HTR-8/SVneo (cell line): ENCODE data around the gene CAPZA2.
A peak's percentile ranks its signal among the peaks of the same experiment; 100 is the strongest.

Source experiments
- DNase-seq: peaks from one replicate; pipeline ENCODE4 v3.0.0; 2011; ENCODE audit warnings: low spot score, mixed read lengths; ENCODE audit not compliant: insufficient read length
- FAIRE-seq: peaks from 2 replicates; lab custom pipeline; 2011; peaks lifted over from hg19 to GRCh38; lab: Jason Lieb, UNC

The CAPZA2 gene

DNA sequence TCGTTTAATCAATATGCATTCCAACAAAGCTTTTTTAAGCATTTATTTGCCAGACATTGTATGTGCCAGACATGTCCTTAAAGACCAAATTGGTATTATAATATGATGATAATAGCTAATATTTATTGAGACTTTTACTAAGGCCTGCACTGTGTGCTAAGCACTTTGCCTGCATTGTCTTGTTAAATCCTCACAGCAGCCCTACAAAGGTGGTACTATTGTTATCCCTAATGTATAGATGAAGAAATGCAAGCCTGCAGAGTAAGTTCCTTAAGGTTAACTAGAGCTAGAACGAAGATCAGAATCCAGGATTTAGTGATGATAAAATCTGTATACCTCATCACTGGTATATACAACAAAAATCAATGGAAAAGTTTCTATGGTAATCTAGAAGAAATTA is 5.3 kb upstream of the CAPZA2 start:
- no peak for DNase-seq
- no peak for FAIRE-seq

DNA sequence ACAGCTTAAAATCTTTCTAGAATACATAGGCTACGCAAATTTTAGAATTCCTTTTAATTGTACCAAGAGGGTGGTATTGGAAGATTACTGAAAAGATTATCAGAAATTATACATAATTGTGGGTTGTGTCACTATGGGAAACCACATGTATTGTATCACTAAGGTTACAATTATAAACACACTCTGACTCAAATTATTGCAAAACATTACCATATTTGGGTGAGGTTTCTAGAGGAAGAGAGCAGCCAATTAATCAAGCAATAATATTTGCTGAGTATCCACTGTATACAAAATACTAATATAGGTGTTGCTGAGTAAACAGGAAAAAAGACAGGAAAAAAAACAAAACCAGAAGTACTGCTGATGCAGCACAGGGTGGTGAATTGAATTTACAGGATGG is 3.1 kb upstream of the CAPZA2 start:
- FAIRE-seq (no peak), DNase-seq (no peak)

DNA sequence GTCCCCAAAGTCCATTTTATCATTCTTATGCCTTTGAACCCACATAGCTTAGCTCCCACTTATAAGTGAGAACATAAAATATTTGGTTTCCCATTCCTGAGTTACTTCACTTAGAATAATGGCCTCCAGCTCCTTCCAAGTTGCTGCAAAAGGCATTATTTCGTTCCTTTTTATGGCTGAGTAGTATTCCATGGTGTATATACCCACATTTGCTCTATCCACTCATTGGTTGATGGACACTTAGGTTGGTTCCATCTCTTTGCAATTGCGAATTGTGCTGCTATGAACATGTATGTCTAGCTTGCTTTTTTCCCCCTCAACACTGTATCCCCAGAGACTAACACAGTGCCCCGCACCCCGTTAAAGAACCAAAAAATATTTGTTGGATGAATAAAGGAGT is 670 bp upstream of the CAPZA2 start:
- no peak for FAIRE-seq

DNA sequence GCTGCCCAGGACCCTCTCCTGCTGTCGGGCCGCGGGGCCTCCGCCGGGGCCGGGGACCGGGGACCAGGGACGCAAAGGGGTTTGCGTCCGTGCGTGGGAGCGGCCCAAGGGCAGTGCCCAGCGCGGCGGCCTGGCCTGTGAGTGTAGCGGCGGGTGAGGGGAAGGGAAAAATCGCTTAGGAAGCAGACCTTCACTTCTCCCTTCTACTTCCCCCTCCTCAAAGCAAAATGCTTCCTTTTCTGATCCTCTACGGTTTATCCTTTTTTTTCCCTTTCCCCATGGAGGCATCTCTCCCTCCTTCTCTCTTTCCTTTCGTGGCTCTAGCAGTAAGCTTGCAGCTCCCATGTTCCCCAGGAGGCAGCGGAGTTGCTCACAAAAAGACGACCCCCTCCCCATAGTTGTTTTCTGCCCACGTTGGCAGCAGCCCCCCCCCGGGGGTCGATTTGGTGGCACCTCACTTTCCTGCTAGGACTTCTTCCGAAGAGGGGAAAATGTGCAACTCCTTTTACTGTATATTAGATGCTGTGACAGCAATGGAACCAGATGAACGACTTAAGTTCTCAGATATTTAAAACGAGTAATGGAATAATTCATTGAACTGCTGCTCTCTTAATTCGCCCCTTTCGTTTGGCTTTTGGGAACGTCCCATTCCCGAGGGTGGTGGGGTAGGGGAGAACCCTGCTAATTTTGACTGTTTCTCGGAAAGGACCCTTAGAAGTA is 724 bp downstream of the CAPZA2 start:
- FAIRE-seq (no peak), DNase-seq (peak; percentile 5)

More for the DNA sequence above, 670 bp upstream of the CAPZA2 start:
- DNase-seq, result no peak

DNA sequence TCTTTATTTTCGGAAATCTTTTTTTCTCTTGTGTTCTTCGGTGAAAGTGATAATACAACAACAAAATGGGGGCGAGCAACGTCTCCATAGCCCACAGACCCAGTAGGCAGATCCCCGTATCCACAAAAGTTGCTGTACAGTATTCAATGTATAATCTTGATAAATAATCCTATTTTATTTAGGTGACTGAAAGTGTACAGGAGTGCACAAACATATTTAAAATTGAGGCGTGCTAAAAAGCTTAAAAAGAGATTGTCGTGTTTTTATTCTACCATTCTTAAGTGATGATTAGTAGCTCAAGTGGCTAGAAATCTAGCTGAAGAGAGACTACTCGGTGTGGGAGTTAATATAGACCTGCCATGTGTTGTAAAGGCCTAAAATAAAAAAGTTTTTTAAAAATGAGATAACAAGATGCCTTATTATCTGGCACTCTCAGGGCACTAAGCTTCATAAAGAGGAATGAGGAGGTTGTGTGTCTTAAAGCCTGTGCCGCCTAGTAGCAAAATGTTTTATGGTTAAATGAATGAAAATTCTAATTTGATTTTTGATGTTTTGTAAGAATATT is 1.6 kb downstream of the CAPZA2 start:
- DNase-seq (no peak), FAIRE-seq (no peak)

DNA sequence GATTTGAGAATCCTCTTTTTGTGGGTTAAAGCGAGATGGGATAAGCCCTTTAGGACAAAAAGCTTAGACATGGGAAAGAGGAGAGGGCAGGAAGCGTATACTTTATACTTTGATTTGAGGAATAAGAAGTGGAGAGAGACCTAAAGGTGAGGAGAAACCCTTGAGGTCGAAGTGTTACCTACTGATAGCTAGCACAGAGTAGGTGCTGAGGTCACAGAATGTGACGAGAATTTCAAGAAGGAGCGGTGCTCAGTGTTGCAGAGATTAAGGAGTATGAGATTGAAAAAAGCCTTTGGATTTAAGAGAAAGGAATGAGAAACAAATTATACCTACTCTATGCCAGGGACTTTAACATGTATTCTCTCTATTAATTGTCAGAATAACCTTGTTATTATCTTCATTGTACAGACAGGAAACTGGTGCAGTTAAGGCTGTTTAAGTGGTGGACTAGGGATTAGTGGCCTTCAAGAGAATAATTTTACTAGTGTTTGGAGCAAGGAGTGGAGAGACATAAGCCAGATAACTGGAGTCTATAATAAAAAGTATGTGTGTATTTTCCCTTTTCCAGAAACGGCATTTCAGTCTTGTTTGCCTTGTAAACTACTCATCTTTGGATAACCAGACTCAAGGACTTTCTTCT is 8.8 kb downstream of the CAPZA2 start:
- FAIRE-seq, result no peak
- DNase-seq, result no peak

DNA sequence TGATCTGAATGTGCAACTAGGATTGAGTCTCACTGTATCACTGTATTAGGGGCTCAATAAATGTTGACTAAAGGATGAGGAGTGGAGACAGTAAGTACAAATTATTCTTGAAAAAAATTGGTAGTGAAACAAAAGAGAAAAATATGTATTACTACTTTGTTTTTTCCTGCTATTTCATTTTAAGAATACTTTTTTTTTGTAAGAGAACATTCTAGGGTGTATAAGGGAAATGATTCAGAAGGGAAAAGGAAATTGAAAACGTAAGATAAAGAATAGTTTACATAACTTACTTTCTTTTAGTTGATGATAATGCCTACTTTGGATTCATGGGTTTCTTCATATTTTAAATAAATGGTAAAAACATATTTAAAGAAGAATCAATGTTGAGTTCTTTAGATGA is 9.6 kb downstream of the CAPZA2 start:
- FAIRE-seq, result no peak
- no peak for DNase-seq

DNA sequence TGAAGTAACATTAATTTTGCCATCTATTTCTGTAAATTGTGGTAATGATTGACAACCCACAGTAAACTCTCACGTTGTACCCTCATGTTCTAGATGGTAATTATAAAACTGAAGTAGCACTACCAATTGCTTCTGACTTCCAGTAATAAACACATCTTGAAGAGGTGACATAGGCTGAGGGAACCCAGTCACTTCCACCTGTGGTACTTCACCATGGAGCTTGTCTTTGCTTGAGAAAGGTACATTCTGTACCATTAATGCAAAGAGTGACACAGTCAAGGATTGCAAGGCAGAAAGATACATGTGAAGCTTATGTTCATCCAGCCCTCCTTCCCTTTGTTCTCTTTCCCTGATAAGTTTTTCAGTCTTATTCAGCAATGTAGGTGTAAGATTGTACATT is 11.2 kb downstream of the CAPZA2 start:
- no peak for DNase-seq
- FAIRE-seq, result no peak

DNA sequence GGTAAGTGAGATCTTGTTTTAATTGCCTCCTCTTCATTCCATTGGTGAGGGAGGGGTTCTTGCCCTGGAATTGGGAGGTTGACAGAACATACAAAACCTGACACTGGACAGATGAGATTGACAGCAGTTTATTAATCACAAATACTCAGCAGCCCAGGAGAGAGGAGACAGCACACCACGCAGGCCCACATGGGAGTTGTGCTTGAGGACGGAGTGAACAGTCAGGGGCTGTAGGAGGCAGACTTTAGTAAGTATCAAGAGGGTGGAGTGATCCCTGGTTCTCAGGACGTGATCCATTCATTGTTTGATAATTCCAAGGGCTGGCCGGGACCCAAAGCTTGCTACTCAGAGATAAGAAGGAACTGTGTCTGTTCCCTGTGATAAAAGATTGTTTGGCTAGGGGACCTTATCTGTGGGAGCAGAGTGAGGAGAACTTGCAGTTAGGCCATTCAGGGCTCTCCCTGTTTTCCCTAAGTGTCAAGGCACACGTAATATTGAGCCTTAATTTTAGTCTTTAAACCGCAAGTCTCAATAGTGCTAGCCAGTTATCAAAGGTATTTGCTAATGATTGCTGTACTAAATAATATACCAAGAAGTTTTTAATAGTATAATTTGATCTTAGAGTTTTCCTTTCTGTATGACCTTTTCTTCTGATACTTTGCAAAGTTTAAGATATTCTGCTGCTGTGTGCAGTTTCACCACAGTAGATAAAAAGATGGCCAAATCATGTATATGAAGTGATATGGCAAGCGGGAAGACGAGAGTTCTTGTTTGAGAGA is 14.5 kb downstream of the CAPZA2 start:
- no peak for FAIRE-seq
- no peak for DNase-seq

DNA sequence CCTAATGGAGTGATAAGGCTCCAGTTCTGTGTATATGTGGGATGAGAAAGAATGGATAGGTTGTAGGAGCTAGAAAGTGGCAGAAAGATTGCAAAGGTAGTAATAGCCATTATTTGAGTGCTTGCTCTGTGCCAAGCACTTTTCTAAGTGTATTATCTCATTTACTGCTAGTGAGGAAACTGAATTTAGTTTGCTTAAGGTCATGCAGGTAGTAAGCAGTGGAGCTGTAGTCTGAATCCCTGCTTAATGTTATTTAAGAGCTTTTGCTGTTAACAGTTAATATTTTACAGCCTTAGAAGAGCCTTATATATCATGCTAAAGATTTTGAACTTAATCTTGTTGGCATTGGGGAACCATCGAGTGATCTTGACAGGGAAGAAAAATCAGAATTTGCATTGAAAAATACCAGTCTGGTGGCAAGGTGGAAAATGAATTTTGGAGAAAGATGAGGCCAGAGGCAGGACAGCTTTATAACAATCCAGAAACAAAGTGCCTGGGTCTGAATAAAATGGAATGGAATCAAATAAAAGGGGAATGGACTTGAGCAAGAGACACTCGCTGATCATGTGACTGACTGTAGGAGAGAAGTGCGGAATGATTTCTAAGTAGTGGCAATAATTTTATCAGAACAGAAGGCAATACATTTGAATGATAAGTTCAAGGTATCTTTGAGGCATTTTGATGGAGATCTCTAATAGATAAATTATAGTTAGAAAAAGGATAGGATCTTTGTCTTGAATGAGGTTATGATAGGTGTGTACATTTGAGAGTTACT is 15.2 kb downstream of the CAPZA2 start:
- DNase-seq, result no peak

DNA sequence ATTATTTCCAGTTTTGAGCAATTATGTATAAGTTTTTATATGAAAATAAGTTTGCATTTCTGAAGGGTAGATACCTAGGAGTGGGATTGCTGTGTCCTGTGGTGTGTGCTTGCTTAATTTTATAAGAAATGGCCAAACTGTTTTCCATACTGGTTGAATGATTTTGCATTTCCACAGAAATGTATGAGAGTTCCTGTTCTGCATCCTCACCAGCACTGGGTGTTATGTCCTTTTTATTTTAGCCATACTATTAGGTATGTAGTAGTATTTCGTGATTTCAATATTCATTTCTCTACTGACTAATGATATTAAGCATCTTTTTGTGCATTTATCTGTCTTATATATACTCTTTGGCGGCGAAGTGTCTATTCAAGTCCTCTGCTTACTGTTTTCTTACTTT is 22.3 kb downstream of the CAPZA2 start:
- DNase-seq, result no peak
- no peak for FAIRE-seq

More for the DNA sequence above, 15.2 kb downstream of the CAPZA2 start:
- FAIRE-seq, result no peak

DNA sequence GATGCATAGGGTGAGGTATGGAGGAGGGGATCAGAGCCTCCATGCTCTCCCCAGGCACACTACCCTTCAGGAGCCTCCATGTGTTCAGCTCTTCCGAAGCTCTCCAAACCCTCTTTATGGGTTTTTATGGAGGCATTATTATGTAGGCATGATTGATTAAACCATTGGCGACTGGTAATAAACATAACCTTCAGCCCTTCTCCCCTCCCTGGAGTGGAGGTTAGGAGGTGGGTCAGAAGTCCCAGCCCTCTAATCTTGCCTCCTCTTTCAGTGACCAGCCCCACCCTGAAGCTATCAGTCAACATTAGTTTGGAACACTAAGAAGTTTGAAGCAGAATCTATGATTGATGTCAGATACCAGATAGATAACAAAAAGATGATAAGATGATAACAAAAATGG is 23.3 kb downstream of the CAPZA2 start:
- no peak for FAIRE-seq
- no peak for DNase-seq

DNA sequence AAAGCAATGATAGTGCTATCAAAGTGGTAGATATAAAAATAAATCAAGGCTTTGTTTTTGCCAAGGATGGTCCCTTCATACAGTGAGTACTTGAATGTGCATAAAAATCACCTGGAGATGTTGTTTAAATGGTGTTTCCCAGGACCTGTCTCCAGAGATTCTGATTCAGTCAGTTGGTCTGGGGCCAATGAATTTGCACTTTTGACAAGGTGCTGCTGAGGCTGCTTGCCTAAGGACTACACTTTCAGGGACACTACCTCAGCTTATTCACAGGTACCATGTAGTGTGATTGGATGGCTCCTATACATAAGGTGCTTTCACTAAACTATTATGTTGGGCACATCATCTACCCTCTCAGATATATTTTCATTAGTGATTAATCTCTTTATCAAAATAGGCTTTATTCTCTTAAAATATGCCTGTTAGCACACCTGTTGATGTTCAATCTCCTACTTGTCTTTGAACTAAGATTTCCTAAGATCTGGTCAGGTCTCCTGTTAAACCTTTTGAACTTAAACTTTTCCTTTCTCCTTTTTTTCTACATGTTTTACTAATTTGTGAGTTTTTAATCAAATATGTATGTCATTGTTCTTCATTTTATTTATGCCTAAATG is 24.3 kb downstream of the CAPZA2 start:
- FAIRE-seq (no peak), DNase-seq (no peak)

DNA sequence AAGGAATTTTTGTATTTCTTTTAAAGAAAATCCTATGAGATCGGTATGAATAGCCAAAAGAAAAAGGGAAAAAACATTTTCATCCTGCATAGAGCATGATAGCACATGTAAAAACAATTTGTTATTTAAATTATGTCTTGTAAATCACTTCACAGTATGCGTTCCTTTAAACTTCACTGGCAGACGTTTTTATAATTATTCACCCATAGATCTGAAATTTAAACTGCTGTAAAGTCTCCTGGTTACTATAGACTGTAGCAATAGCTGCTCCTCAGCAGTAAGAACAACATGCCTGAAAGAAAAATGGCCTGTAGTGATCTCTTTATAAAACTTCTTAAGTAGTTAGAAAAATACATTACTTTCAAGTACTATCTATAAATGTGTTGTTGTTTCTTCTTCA is 26.5 kb downstream of the CAPZA2 start:
- FAIRE-seq (no peak), DNase-seq (no peak)

DNA sequence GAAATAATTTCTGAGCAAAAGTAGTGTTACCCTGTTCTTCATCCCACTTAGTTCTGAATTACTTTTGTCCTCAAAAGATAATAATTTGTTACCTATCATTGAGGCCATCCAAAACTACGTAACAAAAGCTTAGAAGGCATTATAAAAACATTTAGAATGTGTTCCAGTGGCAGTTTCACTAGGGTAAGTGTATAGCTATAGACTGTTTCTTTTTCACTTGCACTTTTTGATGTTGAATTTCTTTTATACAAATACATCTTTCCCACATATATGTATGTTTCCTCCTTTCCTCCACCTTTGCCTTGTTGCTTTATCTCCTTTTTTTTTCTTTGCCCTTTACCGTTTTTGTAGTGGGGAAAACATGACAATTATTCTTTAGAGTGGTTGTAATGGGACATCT is 33.5 kb downstream of the CAPZA2 start:
- no peak for DNase-seq
- FAIRE-seq, result no peak

DNA sequence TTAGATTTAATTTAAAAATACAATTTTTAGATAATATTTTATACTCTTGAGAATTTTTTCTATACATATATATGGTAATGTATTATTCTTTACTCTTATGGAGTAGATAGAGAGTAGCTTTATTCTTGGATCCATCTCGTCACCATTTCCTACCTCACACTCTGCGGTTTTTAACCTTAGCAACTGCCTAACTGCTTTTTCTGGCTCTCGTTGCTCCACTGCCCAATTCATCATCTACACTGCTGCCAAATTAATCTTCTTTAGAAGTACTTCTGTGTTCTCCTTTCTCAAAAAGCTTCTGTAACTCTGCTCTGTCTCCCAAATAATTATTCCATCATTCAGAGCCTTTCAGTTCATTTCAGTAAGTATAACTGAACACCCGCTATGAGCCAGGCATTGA is 35.3 kb downstream of the CAPZA2 start:
- DNase-seq, result no peak
- no peak for FAIRE-seq

DNA sequence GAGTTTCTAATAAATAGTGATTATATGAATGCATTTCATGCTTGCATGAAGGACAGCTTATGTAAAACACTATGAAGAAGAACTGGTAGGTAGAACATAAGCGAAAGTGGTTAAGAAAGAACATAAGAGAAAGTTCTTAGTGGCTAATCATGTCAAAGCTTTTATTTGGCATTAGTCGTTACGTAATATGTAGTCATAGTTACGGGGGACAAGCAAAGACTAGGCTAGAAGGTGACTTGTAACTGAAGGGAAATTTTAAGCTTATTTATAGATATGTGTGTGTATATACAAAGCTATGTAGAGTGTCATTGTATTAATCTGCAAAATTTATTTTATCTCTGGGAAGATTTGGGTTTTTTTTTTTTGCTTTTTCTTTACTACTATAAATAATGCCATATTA is 36.9 kb downstream of the CAPZA2 start:
- DNase-seq (no peak), FAIRE-seq (no peak)

DNA sequence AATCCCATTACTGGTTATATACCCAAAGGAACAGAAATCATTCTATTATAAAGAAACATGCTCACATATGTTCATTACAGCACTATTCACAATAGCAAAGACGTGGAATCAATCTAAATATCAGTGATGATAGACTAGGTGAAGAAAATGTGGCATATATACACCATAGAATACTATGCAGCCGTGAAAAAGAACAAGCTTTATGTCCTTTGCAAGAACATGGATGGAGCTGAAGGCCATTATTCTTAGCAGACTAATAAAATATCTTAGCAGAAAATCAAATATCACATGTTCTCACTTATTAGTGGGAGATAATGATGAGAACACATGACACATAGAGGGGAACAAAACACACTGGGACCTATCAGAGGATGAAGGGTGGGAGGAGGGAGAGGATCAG is 38.8 kb downstream of the CAPZA2 start:
- DNase-seq (no peak), FAIRE-seq (no peak)

DNA sequence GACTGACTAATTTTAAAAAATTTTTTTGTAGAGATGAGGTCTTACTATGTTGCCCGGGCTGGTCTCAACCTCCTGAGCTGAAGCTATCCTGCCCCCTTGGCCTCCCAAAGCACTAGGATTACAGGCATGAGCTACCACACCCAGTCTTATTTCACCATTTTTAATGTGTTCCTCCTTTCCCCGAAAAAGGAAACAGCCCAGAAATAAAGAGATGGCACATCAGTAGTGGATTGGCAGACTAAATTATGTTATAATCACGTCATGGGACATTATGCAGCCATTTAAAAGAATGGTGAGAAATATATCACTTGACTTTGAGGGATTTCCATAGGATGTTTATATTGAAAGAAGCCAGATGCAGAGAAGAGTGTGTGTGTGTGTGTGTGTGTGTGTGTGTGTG is 40.5 kb downstream of the CAPZA2 start:
- FAIRE-seq (no peak), DNase-seq (no peak)

DNA sequence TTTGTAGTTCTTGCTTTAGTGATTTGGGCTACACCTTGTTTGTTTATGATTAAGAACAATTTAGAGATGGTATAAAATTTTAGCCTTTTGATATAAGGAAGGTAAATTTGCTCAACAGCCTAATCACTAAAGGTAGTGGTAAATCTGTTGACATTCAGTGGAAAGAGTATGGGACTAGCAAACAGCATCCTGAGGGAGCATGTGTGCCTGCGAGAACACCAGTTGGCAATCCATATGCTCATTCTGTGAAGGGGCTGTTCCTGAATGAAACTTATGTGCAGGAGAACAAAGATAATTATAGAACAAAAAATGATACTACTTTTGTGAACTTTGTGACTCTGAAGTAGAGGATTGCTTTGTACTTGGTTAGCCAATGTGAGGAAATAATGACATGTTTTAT is 44.0 kb downstream of the CAPZA2 start:
- FAIRE-seq (no peak), DNase-seq (no peak)
